Activated CD8-positive, alpha-beta memory T cell treated with anti-CD3 and anti-CD28 coated beads for 36 hours (primary cell): ENCODE results near the gene LEO1. TPM values are rescaled to one million over a fixed set of nuclear protein-coding genes. Genes with fewer than 3 reads are reported as not detected.
"Not testable (repeated sequence)": the region's sequence is repeated elsewhere in the genome, so short reads cannot be mapped to it uniquely, and the experiment has no call there.

Experiments
- CTCF ChIA-PET: fragments of 350-600 bp; sonication (Branson Sonifier 250); formaldehyde crosslinking; loops from one replicate; lab custom pipeline; 2021; ENCODE audit warnings: antibody characterized with exemption; lab: Charles Lee
- POLR2A ChIA-PET: fragments of 350-600 bp; sonication (Branson Sonifier 250); formaldehyde crosslinking; loops from one replicate; lab custom pipeline; 2021; ENCODE audit warnings: antibody characterized with exemption; lab: Charles Lee
- total RNA-seq, 2 experiments: library from RNA; stranded (reverse); gene quantifications; one replicate each; pipeline ENCODE4 v1.2.3, GENCODE V29; 2021

LEO1 gene
- total RNA-seq, 2 experiments from 2014 or later: 35.2 to 35.4 TPM

DNA sequence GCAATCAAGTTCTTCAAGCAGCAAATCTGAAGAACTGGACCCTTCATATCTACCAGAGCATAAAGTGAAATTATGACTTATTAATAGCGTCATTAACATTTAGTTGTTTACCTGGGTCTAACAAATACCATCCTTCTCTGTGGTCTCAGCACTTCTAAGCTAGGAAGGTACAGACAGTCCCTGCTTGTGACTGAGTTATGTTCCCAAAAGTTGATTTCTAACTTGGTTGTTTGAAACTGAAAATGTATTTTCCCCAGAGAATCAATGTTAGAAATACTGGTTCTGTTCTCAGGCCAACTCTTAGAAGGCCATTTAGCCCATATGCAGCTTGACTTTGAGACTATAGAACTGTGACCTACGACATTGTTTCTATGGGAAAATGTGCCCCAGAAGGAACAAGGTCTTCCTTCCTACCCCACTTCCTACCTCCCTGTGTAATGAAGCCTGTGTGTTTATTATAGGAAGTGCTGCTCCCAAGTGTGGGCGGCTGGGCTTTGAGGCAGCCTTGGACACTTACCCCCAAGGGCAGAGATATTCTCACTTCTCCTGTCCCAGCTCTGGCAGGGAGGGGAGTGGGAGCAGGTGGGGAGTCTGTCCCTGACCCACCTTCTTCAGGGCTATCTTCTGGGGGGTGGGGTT lies 35.2 kb upstream of the LEO1 start:
- ChIA-PET POLR2A (interaction anchor here (0.6 to 1.0 kb wide), 3 partner anchors 12 to 117 kb away, joined by 3 to 5 read pairs (median 3); no protein-coding TSS in a partner anchor), CTCF (interaction anchor here (0.6 to 2.0 kb wide), 2 partner anchors 9 to 13 kb away, joined by 4 to 7 read pairs; no protein-coding TSS in a partner anchor)

DNA sequence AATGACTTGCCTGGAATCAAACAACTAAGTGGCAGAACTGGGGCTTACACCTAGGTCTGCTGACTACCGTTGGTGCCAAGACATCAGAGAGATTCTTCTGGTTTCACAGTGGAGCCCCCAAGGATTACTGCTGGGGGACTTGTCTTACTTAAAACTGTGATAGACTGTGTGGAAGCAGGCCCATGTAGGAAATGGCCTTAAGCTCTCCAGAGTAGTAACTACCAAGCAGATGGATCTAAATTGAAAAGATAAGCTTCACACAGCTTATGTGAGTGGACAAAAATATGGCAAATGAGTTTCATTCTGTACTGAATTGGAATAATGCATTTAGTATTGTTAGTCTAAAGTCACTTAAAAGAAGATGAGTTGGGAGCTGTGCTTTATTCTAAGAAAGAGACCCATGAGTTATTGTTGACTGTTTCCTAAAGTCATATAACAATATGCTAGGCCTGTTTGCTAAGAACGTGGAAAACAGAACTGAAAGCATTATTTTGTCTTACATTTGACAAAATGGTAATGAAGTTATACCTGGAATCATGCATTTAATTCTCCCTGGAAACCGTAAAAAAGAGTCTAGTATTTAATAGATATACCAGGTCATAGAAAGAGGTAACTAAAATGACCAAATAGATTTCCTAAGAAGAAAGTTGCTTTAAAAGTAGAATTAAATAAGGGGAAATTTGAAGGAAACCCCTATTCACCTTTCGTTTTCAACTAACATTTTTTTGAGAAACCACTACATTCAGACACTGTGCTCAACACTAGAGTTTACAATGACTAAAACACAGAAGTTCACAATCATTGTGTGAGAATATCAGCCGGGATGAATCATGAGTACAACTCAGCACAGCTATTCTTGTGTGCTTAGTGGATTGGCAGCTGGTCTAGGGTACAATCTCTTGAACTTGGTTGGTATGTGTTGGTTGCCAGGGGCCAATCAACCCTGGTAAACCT lies 34.4 kb upstream of the LEO1 start:
- CTCF ChIA-PET: interaction anchor here (0.6 to 2.0 kb wide), 2 partner anchors 10 to 14 kb away, joined by 4 to 7 read pairs; no protein-coding TSS in a partner anchor

DNA sequence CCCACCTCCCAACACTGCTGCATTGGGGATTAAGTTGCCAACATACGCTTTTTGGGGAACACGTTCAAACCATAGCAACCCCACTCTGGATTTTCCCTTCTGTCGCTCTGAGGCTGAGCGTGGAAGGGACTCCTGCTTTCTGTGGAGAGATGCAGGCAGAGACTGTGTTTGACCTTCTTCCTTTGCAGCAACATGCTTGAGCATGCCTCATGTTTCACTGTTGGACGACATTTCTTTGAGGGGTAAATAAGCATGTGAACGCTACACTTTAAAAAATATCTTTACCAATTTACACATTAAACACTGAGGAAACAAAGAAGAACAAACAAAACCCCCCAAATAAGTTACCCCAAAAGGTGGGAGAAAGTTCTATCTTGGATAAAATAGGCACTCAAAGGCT lies 33.2 kb upstream of the LEO1 start:
- ChIA-PET CTCF (interaction anchor here (0.6 to 2.0 kb wide), 2 partner anchors 15 to 138 kb away, joined by 3 to 7 read pairs; no protein-coding TSS in a partner anchor), POLR2A (interaction anchor here (0.6 to 1.6 kb wide), 3 partner anchors 16 to 33 kb away, joined by 3 to 5 read pairs (median 3); partner anchors contain the start of gene LEO1)

More for the DNA sequence above, 34.4 kb upstream of the LEO1 start:
- POLR2A ChIA-PET: interaction anchor here (0.7 to 1.6 kb wide), 3 partner anchors 13 to 34 kb away, joined by 3 to 5 read pairs (median 5); partner anchors contain the start of gene LEO1

- POLR2A ChIA-PET: interaction anchor here (1.1 kb wide), 1 partner anchor 17 kb away, joined by 3 read pairs; no protein-coding TSS in a partner anchor
- CTCF ChIA-PET: interaction anchor here (1.5 kb wide), 1 partner anchor 76 kb away, joined by 3 read pairs; no protein-coding TSS in a partner anchor
Measured at GRCh38 chr15:52003710-52004109, 32.1 kb upstream of the LEO1 start.

- CTCF ChIA-PET: interaction anchor here (1.5 kb wide), 1 partner anchor 76 kb away, joined by 3 read pairs; no protein-coding TSS in a partner anchor
- POLR2A ChIA-PET: not testable (repeated sequence)
Measured at GRCh38 chr15:52003089-52003488, 31.5 kb upstream of the LEO1 start.

DNA sequence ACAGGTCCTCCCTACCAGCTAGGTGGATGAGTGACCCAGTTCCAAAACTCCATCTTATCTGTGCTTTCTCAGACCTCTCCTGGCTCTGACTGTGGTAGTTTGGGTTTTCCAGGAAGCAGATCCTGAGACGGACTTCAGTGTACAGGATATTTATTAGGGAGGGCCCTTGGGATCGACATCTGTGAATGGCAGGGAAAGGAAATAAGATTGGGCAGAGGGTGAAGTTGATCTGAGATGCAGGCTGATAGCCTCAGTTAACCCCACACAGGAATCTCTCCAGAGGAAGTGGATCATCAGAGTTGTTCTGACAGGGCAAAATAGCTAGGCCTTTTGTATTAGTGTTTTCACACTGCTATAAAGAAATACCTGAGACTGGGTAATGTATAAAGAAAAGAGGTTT lies 30.8 kb upstream of the LEO1 start:
- POLR2A ChIA-PET: no interaction called here
- CTCF ChIA-PET: interaction anchor here (1.5 kb wide), 1 partner anchor 77 kb away, joined by 3 read pairs; no protein-coding TSS in a partner anchor

DNA sequence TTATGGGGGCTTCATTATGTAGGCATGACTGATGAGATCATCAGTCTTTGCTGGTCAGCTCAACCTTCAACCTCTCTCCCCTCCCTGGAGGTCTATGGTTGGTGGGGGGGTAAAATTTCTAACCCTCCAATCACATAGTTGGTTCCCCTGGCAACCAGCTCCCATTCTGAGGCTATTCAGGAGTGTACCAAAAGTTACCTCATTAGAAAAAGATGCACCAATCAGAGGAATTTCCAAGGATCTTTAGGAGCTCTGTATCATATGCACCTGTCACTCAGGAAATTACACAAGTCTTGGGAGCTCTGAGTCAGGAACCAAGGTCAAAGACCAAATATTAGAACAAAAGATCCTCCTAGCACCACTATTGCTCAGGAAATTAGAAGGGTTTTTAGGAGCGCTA lies 21.4 kb upstream of the LEO1 start:
- ChIA-PET POLR2A (no interaction called here), CTCF (interaction anchor here (0.6 kb wide), 1 partner anchor 111 kb away, joined by 3 read pairs; no protein-coding TSS in a partner anchor)

DNA sequence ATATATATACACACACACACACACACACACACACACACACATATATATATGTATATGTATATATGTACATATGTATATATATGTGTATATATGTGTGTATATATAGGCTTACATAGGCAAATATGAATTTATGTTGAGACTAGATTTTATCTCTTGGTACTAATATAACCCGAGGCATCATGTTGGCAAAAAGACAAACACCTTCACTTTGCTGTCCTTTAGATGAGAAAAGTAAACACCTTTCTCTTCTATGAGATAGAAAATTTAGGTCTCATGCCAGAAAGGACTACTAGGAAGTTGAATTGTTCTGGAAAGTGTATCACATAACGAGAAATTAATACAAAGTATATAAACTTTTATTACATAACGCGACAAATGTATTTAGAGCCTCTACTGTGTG lies 19.6 kb upstream of the LEO1 start:
- ChIA-PET POLR2A (no interaction called here), CTCF (no interaction called here)

GRCh38 chr15:51982770-51983103 lies 11.2 kb upstream of the LEO1 start:
- CTCF ChIA-PET: no interaction called here
- POLR2A ChIA-PET: no interaction called here

- ChIA-PET CTCF (interaction anchor here (0.9 to 1.7 kb wide), 2 partner anchors 96 to 98 kb away, joined by 3 to 4 read pairs; no protein-coding TSS in a partner anchor), POLR2A (interaction anchor here (0.6 kb wide), 1 partner anchor 11 kb away, joined by 3 read pairs; the partner anchor contains the start of gene LEO1)
Measured at GRCh38 chr15:51982013-51982769, 10.6 kb upstream of the LEO1 start.

DNA sequence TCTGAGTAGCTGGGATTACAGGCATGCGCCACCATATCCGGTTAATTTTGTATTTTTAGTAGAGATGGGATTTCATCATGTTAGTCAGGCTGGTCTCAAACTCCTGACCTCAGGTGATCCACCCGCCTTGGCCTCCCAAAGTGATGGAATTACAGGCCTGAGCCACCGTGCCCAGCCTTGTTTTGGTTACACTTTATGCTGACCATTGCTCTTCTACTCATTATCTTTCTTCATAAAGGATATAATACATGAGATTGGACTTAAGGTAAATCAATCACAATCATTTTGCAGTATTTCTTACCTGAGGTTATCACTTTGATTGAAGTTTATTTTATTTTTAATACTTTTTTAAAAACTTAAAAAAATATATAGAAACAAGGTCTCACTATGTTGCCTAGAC lies 2.2 kb upstream of the LEO1 start:
- ChIA-PET POLR2A (no interaction called here), CTCF (no interaction called here)

DNA sequence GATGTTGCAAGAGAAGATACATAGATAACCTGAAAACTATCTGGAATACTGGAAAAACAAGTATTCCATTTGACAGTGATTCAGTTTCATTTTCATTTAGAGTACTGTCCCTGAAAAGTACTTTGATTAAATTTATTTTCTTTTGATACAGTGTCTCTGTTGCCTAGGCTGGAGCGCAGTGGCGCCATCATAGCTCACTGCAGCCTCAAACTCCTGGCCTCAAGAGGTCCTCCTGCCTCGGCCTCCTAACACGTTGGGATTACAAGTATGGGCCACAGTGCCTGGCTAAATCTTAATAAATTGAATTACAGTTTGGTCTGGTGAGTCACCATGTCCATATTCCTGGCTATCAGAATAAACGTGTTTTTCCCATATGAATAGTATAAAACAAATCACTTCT lies 1.6 kb upstream of the LEO1 start:
- CTCF ChIA-PET: interaction anchor here (1.2 kb wide), 1 partner anchor 106 kb away, joined by 3 read pairs; no protein-coding TSS in a partner anchor
- POLR2A ChIA-PET: no interaction called here

DNA sequence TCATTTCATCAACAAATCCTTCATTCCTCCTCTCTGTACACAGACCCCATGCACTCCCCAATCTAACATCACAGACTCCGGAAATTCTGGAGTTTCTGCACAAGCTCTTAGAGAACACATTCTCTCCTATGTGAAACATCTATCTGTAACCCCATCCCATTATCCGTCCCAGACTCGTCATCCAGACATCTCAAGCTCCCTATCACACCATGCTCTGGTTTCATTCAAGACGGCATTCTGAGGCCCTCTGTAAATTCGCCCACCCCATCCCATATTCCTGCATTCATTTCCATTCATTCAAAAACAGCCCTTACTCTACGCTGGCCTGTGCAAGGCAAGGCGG lies 575 bp downstream of the LEO1 start:
- CTCF ChIA-PET: interaction anchor here (0.6 to 1.6 kb wide), 3 partner anchors 79 to 1611 kb away, joined by 4 to 8 read pairs (median 7); no protein-coding TSS in a partner anchor
- POLR2A ChIA-PET: interaction anchor here (0.7 to 1.5 kb wide), 4 partner anchors 11 to 209 kb away, joined by 3 to 9 read pairs (median 4); no protein-coding TSS in a partner anchor

- ChIA-PET CTCF (interaction anchor here (0.6 to 1.6 kb wide), 2 partner anchors 108 to 1610 kb away, joined by 7 to 8 read pairs; no protein-coding TSS in a partner anchor), POLR2A (no interaction called here)
Measured at GRCh38 chr15:51970132-51970817, 1.3 kb downstream of the LEO1 start.

DNA sequence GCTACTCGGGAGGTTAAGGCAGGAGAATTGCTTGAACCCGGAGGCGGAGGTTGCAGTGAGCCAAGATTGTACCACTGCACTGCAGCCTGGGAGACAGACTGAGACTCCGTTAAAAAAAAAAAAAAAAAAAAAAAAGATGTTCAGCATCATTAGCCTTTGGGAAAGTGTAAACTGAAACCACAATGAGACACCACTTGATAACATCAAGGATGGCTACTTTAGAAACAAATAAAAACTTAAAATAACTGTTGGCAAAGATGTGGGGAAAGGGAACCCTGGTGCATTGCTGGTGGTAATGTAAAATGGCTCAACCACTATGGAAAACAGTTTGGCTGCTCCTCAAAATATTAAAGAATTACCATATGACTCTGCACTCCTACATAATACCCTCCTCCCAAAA lies 1.9 kb downstream of the LEO1 start:
- CTCF ChIA-PET: no interaction called here
- POLR2A ChIA-PET: no interaction called here

- CTCF ChIA-PET: interaction anchor here (1.1 kb wide), 1 partner anchor 172 kb away, joined by 3 read pairs; no protein-coding TSS in a partner anchor
- POLR2A ChIA-PET: interaction anchor here (0.5 kb wide), 1 partner anchor 106 kb away, joined by 8 read pairs; no protein-coding TSS in a partner anchor
Measured at GRCh38 chr15:51967583-51967982, 4.0 kb downstream of the LEO1 start.

DNA sequence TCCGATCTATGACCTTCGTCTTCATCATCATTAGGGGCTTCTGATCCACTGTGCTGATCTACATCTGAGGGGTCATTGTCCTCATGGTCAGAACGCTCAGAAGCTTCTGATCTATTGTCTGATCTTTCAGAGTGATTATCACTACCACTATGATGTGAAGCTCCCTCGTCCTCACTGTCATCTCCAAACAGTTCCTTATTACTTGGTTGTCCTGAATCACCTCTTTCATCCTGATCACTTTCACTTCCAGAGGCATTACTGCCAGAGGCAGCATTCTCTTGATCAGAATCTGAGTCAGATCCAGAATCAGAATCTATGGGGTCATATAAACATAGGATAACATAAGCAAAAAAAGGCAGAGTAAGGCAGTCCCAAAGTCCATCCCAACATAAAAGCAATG lies 5.4 kb downstream of the LEO1 start:
- CTCF ChIA-PET: no interaction called here
- POLR2A ChIA-PET: no interaction called here

DNA sequence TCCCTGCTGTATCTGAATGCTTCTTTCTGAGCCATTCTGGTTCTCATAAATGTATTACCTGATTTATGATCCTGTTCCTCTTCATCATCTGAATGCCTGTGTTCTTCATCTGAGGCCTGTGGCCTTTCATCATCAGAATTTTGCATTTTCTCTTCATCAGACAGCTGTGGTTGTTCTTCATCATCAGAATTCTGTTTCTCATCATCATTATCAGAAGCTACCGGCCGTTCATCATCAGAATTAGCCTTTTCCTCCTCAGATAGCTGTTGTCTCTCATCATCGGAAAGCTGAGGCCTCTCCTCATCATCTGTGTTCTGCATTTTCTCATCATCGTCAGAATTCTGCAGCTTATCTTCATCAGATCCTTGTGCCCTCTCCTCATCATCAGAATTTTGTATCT lies 5.9 kb downstream of the LEO1 start:
- POLR2A ChIA-PET: no interaction called here
- CTCF ChIA-PET: interaction anchor here (1.0 kb wide), 1 partner anchor 175 kb away, joined by 3 read pairs; no protein-coding TSS in a partner anchor
